KOPT-K1 (cell line): ENCODE measurements around the gene RMDN3.
A peak's percentile ranks its signal among the peaks of the same experiment; 100 is the strongest.

Experiments
- H3K27ac ChIP-seq: fragments of 200-600 bp; sonication (generic); 2 replicates; pipeline ENCODE4 v1.5.1; 2016; ENCODE audit warnings: antibody characterized with exemption, mild to moderate bottlenecking, low read depth, low read length; ENCODE audit not compliant: poor library complexity, severe bottlenecking
- H3K36me3 ChIP-seq: fragments of 200-600 bp; sonication (generic); 2 replicates; pipeline ENCODE4 v1.5.1; 2017; ENCODE audit warnings: antibody characterized with exemption, mild to moderate bottlenecking, low read length, moderate library complexity; ENCODE audit not compliant: insufficient read depth
- H3K9me3 ChIP-seq: fragments of 200-600 bp; sonication (generic); 2 replicates; pipeline ENCODE4 v1.5.1; 2017; ENCODE audit warnings: antibody characterized with exemption, low read length, mild to moderate bottlenecking; ENCODE audit not compliant: insufficient read depth, poor library complexity, severe bottlenecking

RMDN3 gene

GRCh38 chr15:40746916-40747418 lies 8.1 kb downstream of the RMDN3 start:
- H3K36me3 ChIP-seq, result peaks cover 83% of the 10 kb centered on the region
- H3K9me3 ChIP-seq, result no peaks in the 10 kb centered on the region
- peak overlapping the region; percentile 20 for H3K27ac ChIP-seq

GRCh38 chr15:40744815-40745152 lies 10.3 kb downstream of the RMDN3 start:
- Histone ChIP-seq H3K27ac (peak overlapping the region; percentile 65), H3K36me3 (peaks cover 84% of the 10 kb centered on the region)

GRCh38 chr15:40743921-40744814 lies 10.9 kb downstream of the RMDN3 start:
- Histone ChIP-seq H3K27ac (peak overlapping the region; percentile 65), H3K9me3 (no peaks in the 10 kb centered on the region), H3K36me3 (peaks cover 84% of the 10 kb centered on the region)

More at GRCh38 chr15:40744815-40745152, 10.3 kb downstream of the RMDN3 start:
- no peaks in the 10 kb centered on the region for H3K9me3 ChIP-seq

- Histone ChIP-seq H3K36me3 (peaks cover 86% of the 10 kb centered on the region), H3K9me3 (no peaks in the 10 kb centered on the region), H3K27ac (peak overlapping the region; percentile 65)
Measured at GRCh38 chr15:40743485-40743901, 11.6 kb downstream of the RMDN3 start.

GRCh38 chr15:40739854-40740253 lies 15.2 kb downstream of the RMDN3 start:
- Histone ChIP-seq H3K36me3 (peaks cover 92% of the 10 kb centered on the region), H3K9me3 (no peaks in the 10 kb centered on the region), H3K27ac (no peak overlapping the region)

- H3K36me3 ChIP-seq, result peaks cover 92% of the 10 kb centered on the region
- H3K9me3 ChIP-seq, result no peaks in the 10 kb centered on the region
- H3K27ac ChIP-seq, result no peak overlapping the region
Measured at GRCh38 chr15:40739047-40739446, 16.0 kb downstream of the RMDN3 start.

- Histone ChIP-seq H3K9me3 (no peaks in the 10 kb centered on the region), H3K36me3 (peaks cover 100% of the 10 kb centered on the region), H3K27ac (no peak overlapping the region)
Measured at GRCh38 chr15:40737048-40737447, 18.0 kb downstream of the RMDN3 start.

GRCh38 chr15:40736575-40736974 lies 18.5 kb downstream of the RMDN3 start:
- Histone ChIP-seq H3K36me3 (peaks cover 100% of the 10 kb centered on the region), H3K27ac (no peak overlapping the region)

GRCh38 chr15:40731034-40731433 lies 24.0 kb downstream of the RMDN3 start:
- Histone ChIP-seq H3K36me3 (peaks cover 90% of the 10 kb centered on the region), H3K27ac (no peak overlapping the region), H3K9me3 (no peaks in the 10 kb centered on the region)

More at GRCh38 chr15:40736575-40736974, 18.5 kb downstream of the RMDN3 start:
- H3K9me3 ChIP-seq, result no peaks in the 10 kb centered on the region

GRCh38 chr15:40723919-40724318 lies 31.1 kb downstream of the RMDN3 start:
- Histone ChIP-seq H3K36me3 (peaks cover 85% of the 10 kb centered on the region), H3K9me3 (no peaks in the 10 kb centered on the region), H3K27ac (no peak overlapping the region)

GRCh38 chr15:40722934-40723333 lies 32.1 kb downstream of the RMDN3 start:
- peaks cover 85% of the 10 kb centered on the region for H3K36me3 ChIP-seq
- H3K27ac ChIP-seq, result no peak overlapping the region

GRCh38 chr15:40722354-40722753 lies 32.7 kb downstream of the RMDN3 start:
- H3K27ac ChIP-seq, result no peak overlapping the region
- peaks cover 86% of the 10 kb centered on the region for H3K36me3 ChIP-seq
- H3K9me3 ChIP-seq, result no peaks in the 10 kb centered on the region

More at GRCh38 chr15:40722934-40723333, 32.1 kb downstream of the RMDN3 start:
- H3K9me3 ChIP-seq, result no peaks in the 10 kb centered on the region

GRCh38 chr15:40721701-40722100 lies 33.4 kb downstream of the RMDN3 start:
- H3K27ac ChIP-seq, result no peak overlapping the region
- peaks cover 88% of the 10 kb centered on the region for H3K36me3 ChIP-seq
- H3K9me3 ChIP-seq, result no peaks in the 10 kb centered on the region

- peaks cover 95% of the 10 kb centered on the region for H3K36me3 ChIP-seq
- no peak overlapping the region for H3K27ac ChIP-seq
- no peaks in the 10 kb centered on the region for H3K9me3 ChIP-seq
Measured at GRCh38 chr15:40716165-40716564, 38.9 kb downstream of the RMDN3 start.

GRCh38 chr15:40714144-40714543 lies 40.9 kb downstream of the RMDN3 start:
- no peaks in the 10 kb centered on the region for H3K9me3 ChIP-seq
- peaks cover 92% of the 10 kb centered on the region for H3K36me3 ChIP-seq

GRCh38 chr15:40706121-40706520 lies 48.9 kb downstream of the RMDN3 start:
- Histone ChIP-seq H3K36me3 (peaks cover 96% of the 10 kb centered on the region), H3K27ac (no peak overlapping the region), H3K9me3 (no peaks in the 10 kb centered on the region)

More at GRCh38 chr15:40714144-40714543, 40.9 kb downstream of the RMDN3 start:
- H3K27ac ChIP-seq, result no peak overlapping the region
